CD14-positive monocyte (primary cell): Measurements from ENCODE around the gene CENPH. TPM values are rescaled to one million over a fixed set of nuclear protein-coding genes. Genes with fewer than 3 reads are reported as not detected.
"Not testable (repeated sequence)": the region's sequence is repeated elsewhere in the genome, so short reads cannot be mapped to it uniquely, and the experiment has no call there.

Experiments used
- DNase-seq, 3 donors: peaks; one replicate each; pipeline ENCODE4 v3.0.0-alpha.2; 2011 to 2022
- H2AFZ ChIP-seq: 2 replicates; pipeline ENCODE4 v1.6.0; 2012; ENCODE audit warnings: mild to moderate bottlenecking, low read depth, low read length, inconsistent platforms; ENCODE audit not compliant: insufficient read depth, poor library complexity, severe bottlenecking
- H3K27ac ChIP-seq, 2 donors: 1 replicate in 1 of 2; 2 replicates in 1 of 2; pipeline ENCODE4 v1.5.1; 2012 to 2013; ENCODE audit warnings: low read length in 2 of 2, control low read depth in 1 of 2, inconsistent platforms in 1 of 2, low read depth in 1 of 2, mild to moderate bottlenecking in 1 of 2
- H3K27me3 ChIP-seq, 2 donors: one replicate each; pipeline versions ENCODE4 v1.6.0 to v1.6.1; 2011 to 2013; ENCODE audit warnings: low read length in 2 of 2; ENCODE audit not compliant: control insufficient read depth in 2 of 2, insufficient read depth in 2 of 2
- H3K36me3 ChIP-seq, 2 donors: replicated peaks in 1 of 2; 1 replicate in 1 of 2; 2 replicates in 1 of 2; pipeline versions ENCODE4 v1.5.1 to v1.6.1; 2012 to 2013; ENCODE audit warnings: low read length in 2 of 2, control low read depth in 1 of 2, inconsistent platforms in 1 of 2, mild to moderate bottlenecking in 1 of 2; ENCODE audit not compliant: insufficient read depth in 2 of 2, control insufficient read depth in 1 of 2
- H3K4me1 ChIP-seq, 2 donors: 1 replicate in 1 of 2; 2 replicates in 1 of 2; pipeline versions ENCODE4 v1.5.1 to v1.6.1; 2012 to 2013; ENCODE audit warnings: low read length in 2 of 2, control low read depth in 1 of 2, inconsistent platforms in 1 of 2, mild to moderate bottlenecking in 1 of 2, moderate library complexity in 1 of 2; ENCODE audit not compliant: insufficient read depth in 2 of 2, control insufficient read depth in 1 of 2
- H3K4me2 ChIP-seq: replicated peaks from 2 replicates; pipeline ENCODE3; 2012; ENCODE audit warnings: low read length, moderate library complexity, mild to moderate bottlenecking; ENCODE audit not compliant: poor library complexity, severe bottlenecking; ENCODE audit errors: extremely low read depth
- H3K4me3 ChIP-seq, 3 experiments: fragments of 200-600 bp in 1 of 3; sonication (generic) in 1 of 3; replicated peaks in 1 of 3; 1 replicate in 2 of 3; 2 replicates in 1 of 3; pipeline ENCODE4 v1.5.1; 2011 to 2013; ENCODE audit warnings: low read length in 3 of 3, mild to moderate bottlenecking in 3 of 3, control low read depth in 2 of 3, low read depth in 2 of 3, inconsistent platforms in 1 of 3, moderate library complexity in 1 of 3
- H3K79me2 ChIP-seq: 2 replicates; pipeline ENCODE4 v1.6.0; 2012; ENCODE audit warnings: mild to moderate bottlenecking, control low read depth, inconsistent platforms, low read length, moderate library complexity; ENCODE audit not compliant: insufficient read depth
- H3K9ac ChIP-seq: 2 replicates; pipeline ENCODE4 v1.6.0; 2017; ENCODE audit warnings: low read length, mild to moderate bottlenecking; ENCODE audit not compliant: insufficient read depth, poor library complexity, severe bottlenecking
- H3K9me3 ChIP-seq, 2 donors: replicated peaks in 1 of 2; 1 replicate in 1 of 2; 2 replicates in 1 of 2; pipeline versions ENCODE4 v1.5.1 to v1.6.1; 2012 to 2013; ENCODE audit warnings: low read length in 2 of 2, control low read depth in 1 of 2; ENCODE audit not compliant: control insufficient read depth in 1 of 2, insufficient read depth in 1 of 2
- H4K20me1 ChIP-seq: 2 replicates; pipeline ENCODE4 v1.6.0; 2012; ENCODE audit warnings: mild to moderate bottlenecking, low read length, control low read depth, moderate library complexity; ENCODE audit not compliant: insufficient read depth
- H3K27ac Mint-ChIP-seq, 7 donors: one replicate each; pipeline ENCODE4 v1.8.0; 2020; ENCODE audit warnings: mild to moderate bottlenecking in 7 of 7, mixed read lengths in 7 of 7, moderate library complexity in 6 of 7, inconsistent platforms in 2 of 7
- H3K27me3 Mint-ChIP-seq, 3 donors: one replicate each; pipeline ENCODE4 v1.8.0; 2021 to 2022; ENCODE audit warnings: low read depth in 3 of 3, mild to moderate bottlenecking in 3 of 3, mixed read lengths in 3 of 3, moderate library complexity in 3 of 3, inconsistent platforms in 1 of 3
- H3K36me3 Mint-ChIP-seq, 2 donors: one replicate each; pipeline ENCODE4 v1.8.0; 2020; ENCODE audit warnings: mixed read lengths in 2 of 2, inconsistent platforms in 1 of 2, mild to moderate bottlenecking in 1 of 2
- H3K4me1 Mint-ChIP-seq: one replicate; pipeline ENCODE4 v1.8.0; 2020; ENCODE audit warnings: mild to moderate bottlenecking, mixed read lengths
- H3K4me3 Mint-ChIP-seq, 2 donors: one replicate each; pipeline ENCODE4 v1.8.0; 2020; ENCODE audit warnings: mild to moderate bottlenecking in 2 of 2, mixed read lengths in 2 of 2, moderate library complexity in 1 of 2
- H3K9me3 Mint-ChIP-seq, 7 donors: one replicate each; pipeline ENCODE4 v1.8.0; 2020 to 2022; ENCODE audit warnings: mixed read lengths in 7 of 7, mild to moderate bottlenecking in 6 of 7, moderate library complexity in 6 of 7, inconsistent platforms in 2 of 7
- WGBS: methylation state at CpG from one replicate; pipeline ENCODE4 v1.1.5; 2013; ENCODE audit warnings: missing lambda C conversion rate; ENCODE audit not compliant: insufficient coverage; 5-methylcytosine and 5-hydroxymethylcytosine counted together
- intact Hi-C, 2 donors: fragments of 100-400 bp; cut with micrococcal nuclease; formaldehyde crosslinking; loops; one replicate each; pipeline versions ENCODE4 v1.15.0 to v1.15.1; 2023
- polyA plus RNA-seq, 3 donors: library from polyadenylated mRNA; depleted of rRNA in 1 of 3; unstranded in 2 of 3; stranded (reverse) in 1 of 3; fragments of 300-500 nt in 2 of 3; fragments of >200 nt in 1 of 3; fragmentation: Illumina TruSeq in 2 of 3; gene quantifications; 1 replicate in 2 of 3; 2 replicates in 1 of 3; pipeline ENCODE4 v1.2.3, GENCODE V29; 2012 to 2021
- TF ChIP-seq, protein P1 (sequence below): fragments of 200-600 bp; IDR thresholded peaks from one replicate; pipeline ENCODE4 v1.8.0; 2022; ENCODE audit warnings: antibody characterized with exemption, mild to moderate bottlenecking

The CENPH gene
- polyA plus RNA-seq, 3 donors, result 0.57 to 0.73 (median 0.61) TPM

DNA sequence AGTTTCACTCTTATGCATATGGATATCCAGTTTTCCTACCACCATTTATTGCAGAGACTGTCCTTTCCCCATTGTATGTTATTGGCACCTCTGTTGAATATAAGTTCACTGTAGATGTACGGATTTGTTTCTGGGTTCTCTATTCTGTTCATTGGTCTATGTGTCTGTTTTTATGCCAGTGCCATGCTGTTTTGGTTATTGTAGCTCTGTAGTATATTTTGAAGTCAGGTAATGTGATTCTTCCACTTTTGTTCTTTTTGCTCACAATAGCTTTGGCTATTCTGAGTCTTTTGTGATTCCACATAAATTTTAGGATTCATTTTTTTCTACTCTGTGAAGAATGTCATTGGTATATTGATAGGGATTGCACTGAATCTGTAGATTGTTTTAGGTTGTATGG is 48.6 kb upstream of the CENPH start:
- DNase-seq, result no peak

DNA sequence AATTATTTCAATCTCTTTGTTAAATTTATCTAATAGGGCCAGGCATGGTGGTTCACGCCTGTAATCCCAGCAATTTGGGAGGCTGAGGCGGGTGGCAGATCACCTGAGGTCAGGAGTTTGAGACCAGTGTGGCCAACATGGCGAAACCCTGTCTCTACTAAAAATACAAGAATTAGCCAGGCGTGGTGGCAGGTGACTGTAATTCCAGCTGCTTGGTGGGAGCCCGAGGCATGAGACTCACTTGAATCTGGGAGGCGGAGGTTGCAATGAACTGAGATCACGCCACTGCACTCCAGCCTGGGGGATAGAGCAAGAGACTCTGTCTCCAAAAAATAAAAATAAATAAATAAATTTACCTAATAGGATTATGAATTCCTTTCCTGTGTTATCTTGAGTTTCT is 40.8 kb upstream of the CENPH start:
- H4K20me1 ChIP-seq, DNase-seq, H3K9me3 Mint-ChIP-seq, intact Hi-C loops, H3K4me1 ChIP-seq, H3K4me3 Mint-ChIP-seq, H3K4me3 ChIP-seq, H3K27ac Mint-ChIP-seq, H3K27me3 ChIP-seq, H3K36me3 Mint-ChIP-seq, H3K27me3 Mint-ChIP-seq, H3K9me3 ChIP-seq, H3K4me2 ChIP-seq, H3K9ac ChIP-seq, H3K27ac ChIP-seq, H2AFZ ChIP-seq, H3K79me2 ChIP-seq, H3K36me3 ChIP-seq, H3K4me1 Mint-ChIP-seq: not testable (repeated sequence)
- WGBS, result 100% methylated on average over 4 of the region's 7 CpGs

More for the DNA sequence above, 48.6 kb upstream of the CENPH start:
- Histone ChIP-seq H4K20me1 (no peaks in the 10 kb centered on the region), H3K4me3 (no peak overlapping the region), H3K9me3 (no peaks in the 10 kb centered on the region), H3K27ac (no peak overlapping the region), H3K27me3 (no peaks in the 10 kb centered on the region), H3K79me2 (no peaks in the 10 kb centered on the region), H2AFZ (no peak overlapping the region), H3K9ac (no peak overlapping the region), H3K36me3 (no peaks in the 10 kb centered on the region), H3K4me1 (no peaks in the 10 kb centered on the region), H3K4me2 (no peak overlapping the region)
- Mint-ChIP-seq H3K27ac (no peak overlapping the region), H3K9me3 (peaks cover 2 to 18% (median 6%) of the 10 kb centered on the region in 7 donors), H3K27me3 (no peaks in the 10 kb centered on the region), H3K36me3 (no peaks in the 10 kb centered on the region), H3K4me3 (no peak overlapping the region), H3K4me1 (peaks cover 3% of the 10 kb centered on the region)
- intact Hi-C loops, result no loop called here
- TF ChIP-seq, protein P1, sequence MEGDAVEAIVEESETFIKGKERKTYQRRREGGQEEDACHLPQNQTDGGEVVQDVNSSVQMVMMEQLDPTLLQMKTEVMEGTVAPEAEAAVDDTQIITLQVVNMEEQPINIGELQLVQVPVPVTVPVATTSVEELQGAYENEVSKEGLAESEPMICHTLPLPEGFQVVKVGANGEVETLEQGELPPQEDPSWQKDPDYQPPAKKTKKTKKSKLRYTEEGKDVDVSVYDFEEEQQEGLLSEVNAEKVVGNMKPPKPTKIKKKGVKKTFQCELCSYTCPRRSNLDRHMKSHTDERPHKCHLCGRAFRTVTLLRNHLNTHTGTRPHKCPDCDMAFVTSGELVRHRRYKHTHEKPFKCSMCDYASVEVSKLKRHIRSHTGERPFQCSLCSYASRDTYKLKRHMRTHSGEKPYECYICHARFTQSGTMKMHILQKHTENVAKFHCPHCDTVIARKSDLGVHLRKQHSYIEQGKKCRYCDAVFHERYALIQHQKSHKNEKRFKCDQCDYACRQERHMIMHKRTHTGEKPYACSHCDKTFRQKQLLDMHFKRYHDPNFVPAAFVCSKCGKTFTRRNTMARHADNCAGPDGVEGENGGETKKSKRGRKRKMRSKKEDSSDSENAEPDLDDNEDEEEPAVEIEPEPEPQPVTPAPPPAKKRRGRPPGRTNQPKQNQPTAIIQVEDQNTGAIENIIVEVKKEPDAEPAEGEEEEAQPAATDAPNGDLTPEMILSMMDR, result no peak
- WGBS, result no CpG with 5 or more reads among the region's 1 CpG
